NCI-H2081 treated with DMSO at 0.1 percent for 48 hours (cell line): ENCODE results near the gene TMEM35B.
"Not testable (repeated sequence)": the region's sequence is repeated elsewhere in the genome, so short reads cannot be mapped to it uniquely, and the experiment has no call there.

Experiments used
- DNase-seq: peaks from one replicate; lab custom pipeline; 2025; lab: John Stamatoyannopoulos, UW

The TMEM35B gene

GRCh38 chr1:34984793-34985608, at the start of gene TMEM35B:
TSS of gene TMEM35B (minus strand) at chr1:34985347. CDS start at chr1:34985305, 42 bp downstream.
- peak; percentile 29 for DNase-seq

- DNase-seq, result no peak
Observed at GRCh38 chr1:35033346-35033745, 48.2 kb upstream of the TMEM35B start.

- no peak for DNase-seq
Observed at GRCh38 chr1:35032384-35032739, 47.2 kb upstream of the TMEM35B start.

GRCh38 chr1:35030756-35031446, 45.8 kb upstream of the TMEM35B start:
- DNase-seq, result no peak

- no peak for DNase-seq
Observed at GRCh38 chr1:35030338-35030737, 45.2 kb upstream of the TMEM35B start.

GRCh38 chr1:35029761-35030160, 44.6 kb upstream of the TMEM35B start:
- no peak for DNase-seq

- DNase-seq, result no peak
Observed at GRCh38 chr1:35016406-35016805, 31.3 kb upstream of the TMEM35B start.

GRCh38 chr1:35014486-35014885, 29.3 kb upstream of the TMEM35B start:
- DNase-seq, result no peak

- DNase-seq, result no peak
Observed at GRCh38 chr1:35005711-35006110, 20.6 kb upstream of the TMEM35B start.

- DNase-seq, result no peak
Observed at GRCh38 chr1:35001743-35002142, 16.6 kb upstream of the TMEM35B start.

GRCh38 chr1:34994878-34995277, 9.7 kb upstream of the TMEM35B start:
- no peak for DNase-seq

- DNase-seq, result no peak
Observed at GRCh38 chr1:34988581-34988980, 3.4 kb upstream of the TMEM35B start.

GRCh38 chr1:34988147-34988546, 3.0 kb upstream of the TMEM35B start:
- no peak for DNase-seq

GRCh38 chr1:34987018-34987417, 1.9 kb upstream of the TMEM35B start:
- no peak for DNase-seq

- not testable (repeated sequence) for DNase-seq
Observed at GRCh38 chr1:34985609-34985904, 410 bp upstream of the TMEM35B start.

- DNase-seq, result no peak
Observed at GRCh38 chr1:34984435-34984792, 733 bp downstream of the TMEM35B start.

- no peak for DNase-seq
Observed at GRCh38 chr1:34983700-34984355, 1.3 kb downstream of the TMEM35B start.

GRCh38 chr1:34982820-34983376, 2.2 kb downstream of the TMEM35B start:
- no peak for DNase-seq

GRCh38 chr1:34980715-34981114, 4.4 kb downstream of the TMEM35B start:
- no peak for DNase-seq

GRCh38 chr1:34978921-34979320, 6.2 kb downstream of the TMEM35B start:
- no peak for DNase-seq

- DNase-seq, result no peak
Observed at GRCh38 chr1:34977858-34978257, 7.3 kb downstream of the TMEM35B start.

GRCh38 chr1:34977210-34977471, 8.0 kb downstream of the TMEM35B start:
- no peak for DNase-seq
